A673 (cell line): ENCODE results near the gene CPOX. TPM values are rescaled to one million over a fixed set of nuclear protein-coding genes. Genes with fewer than 3 reads are reported as not detected.

Experiments used
- BruUV-seq: library from RNA; stranded (reverse); fragments of 400-500 nt; replicated peaks from 2 replicates; lab custom pipeline; 2021; lab: Mats Ljungman, UMichigan
- CTCF ChIA-PET: fragments of 300-600 bp; sonication (Branson Sonifier 250); formaldehyde crosslinking; loops from one replicate; lab custom pipeline; 2022; ENCODE audit warnings: antibody characterized with exemption; lab: Charles Lee
- POLR2A ChIA-PET: fragments of 300-600 bp; sonication (Branson Sonifier 250); formaldehyde crosslinking; loops from one replicate; lab custom pipeline; 2022; ENCODE audit warnings: antibody characterized with exemption; ENCODE audit not compliant: low non-redundant PET; lab: Charles Lee
- DNase-seq: peaks from one replicate; pipeline ENCODE4 v3.0.0-alpha.2; 2015; ENCODE audit warnings: low spot score
- H3K27ac ChIP-seq: fragments of 200-600 bp; sonication (generic); 2 replicates; pipeline ENCODE4 v1.5.1; 2016; ENCODE audit warnings: mixed run types, low read depth, mild to moderate bottlenecking, mixed read lengths, antibody characterized with exemption, low read length; ENCODE audit not compliant: poor library complexity, severe bottlenecking
- H3K27me3 ChIP-seq: fragments of 200-600 bp; sonication (generic); replicated peaks from 2 replicates; pipeline ENCODE4 v1.6.1; 2017; ENCODE audit warnings: mixed run types, low read depth, mild to moderate bottlenecking, mixed read lengths, antibody characterized with exemption, low read length; ENCODE audit not compliant: insufficient read depth, poor library complexity
- H3K36me3 ChIP-seq: fragments of 200-600 bp; sonication (generic); 2 replicates; pipeline ENCODE4 v1.6.1; 2016; ENCODE audit warnings: mixed run types, mild to moderate bottlenecking, mixed read lengths, antibody characterized with exemption, low read length; ENCODE audit not compliant: insufficient read depth, poor library complexity, severe bottlenecking
- H3K4me1 ChIP-seq: fragments of 200-600 bp; sonication (generic); 2 replicates; pipeline ENCODE4 v1.6.1; 2017; ENCODE audit warnings: mixed run types, mild to moderate bottlenecking, mixed read lengths, antibody characterized with exemption, low read length; ENCODE audit not compliant: insufficient read depth, poor library complexity, severe bottlenecking
- H3K4me3 ChIP-seq: fragments of 200-600 bp; sonication (generic); 2 replicates; pipeline ENCODE4 v1.5.1; 2016; ENCODE audit warnings: low read depth, mixed run types, mild to moderate bottlenecking, mixed read lengths, low read length; ENCODE audit not compliant: poor library complexity, severe bottlenecking
- H3K9me3 ChIP-seq: fragments of 200-600 bp; sonication (generic); 2 replicates; pipeline ENCODE4 v1.6.1; 2016; ENCODE audit warnings: mixed run types, low read depth, mild to moderate bottlenecking, mixed read lengths, antibody characterized with exemption, low read length; ENCODE audit not compliant: poor library complexity, severe bottlenecking
- CTCF ChIP-seq: fragments of 300-800, 200-600 bp; sonication (generic); conservative IDR thresholded peaks from 2 replicates; pipeline ENCODE4 v1.5.1; 2017; ENCODE audit warnings: low read depth, mild to moderate bottlenecking, antibody characterized with exemption, low read length, moderate library complexity, mixed read lengths
- EZH2 ChIP-seq: fragments of 200-600 bp; sonication (generic); IDR thresholded peaks from 2 replicates; pipeline ENCODE4 v1.6.1; 2017; ENCODE audit warnings: borderline replicate concordance, low read depth, mild to moderate bottlenecking, mixed read lengths, antibody characterized with exemption, low read length; ENCODE audit not compliant: poor library complexity, severe bottlenecking
- intact Hi-C: fragments of 100-400 bp; cut with micrococcal nuclease; formaldehyde crosslinking; loops from one replicate; pipeline ENCODE4 v1.10.0; 2022; ENCODE audit not compliant: unreplicated experiment
- total RNA-seq: library from RNA; stranded (reverse); gene quantifications from 2 replicates; pipeline ENCODE4 v1.2.3, GENCODE V29; 2021

CPOX gene
- total RNA-seq, 1 experiment from 2014 or later, result 27.7 TPM

- TF ChIP-seq CTCF (no peak), EZH2 (no peak)
- no peaks in the 10 kb centered on the region for H3K9me3 ChIP-seq
- peaks cover 51% of the 10 kb centered on the region for H3K27me3 ChIP-seq
- intact Hi-C loops, result no loop called here
- CTCF ChIA-PET, result interaction anchor here (0.6 kb wide), 1 partner anchor 209 kb away, joined by 3 read pairs; no protein-coding TSS in a partner anchor
- no peak overlapping the region for H3K27ac ChIP-seq
- no TSS peak for BruUV-seq
- no peak for DNase-seq
- POLR2A ChIA-PET, result no interaction called here
- no peaks in the 10 kb centered on the region for H3K36me3 ChIP-seq
- no peak overlapping the region for H3K4me3 ChIP-seq
- no peaks in the 10 kb centered on the region for H3K4me1 ChIP-seq
Measured at GRCh38 chr3:98545940-98546339, 47.5 kb downstream of the CPOX start.

DNA sequence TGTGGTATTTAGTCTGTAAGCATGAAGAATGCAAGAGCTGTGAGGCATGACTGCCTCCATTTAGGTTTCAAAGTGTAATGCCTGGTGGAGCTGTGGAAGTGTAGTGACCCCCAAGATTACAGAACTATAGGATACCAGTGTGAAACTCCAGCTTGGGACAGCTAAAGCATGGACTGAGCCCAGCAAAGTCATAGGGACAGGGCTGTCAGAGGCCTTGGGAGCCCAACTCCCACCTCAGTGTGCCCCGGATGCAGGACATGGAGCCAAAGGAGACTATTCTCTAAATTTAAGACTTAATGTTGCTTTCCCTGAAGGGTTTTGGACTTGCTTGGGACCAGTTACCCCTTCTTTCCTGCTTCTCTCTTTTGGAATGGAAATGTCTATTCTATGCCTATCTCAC lies 50.8 kb downstream of the CPOX start:
- Histone ChIP-seq H3K27ac (no peak overlapping the region), H3K9me3 (no peaks in the 10 kb centered on the region), H3K4me1 (no peaks in the 10 kb centered on the region), H3K4me3 (no peak overlapping the region), H3K27me3 (peaks cover 25% of the 10 kb centered on the region), H3K36me3 (no peaks in the 10 kb centered on the region)
- BruUV-seq, result no TSS peak
- ChIA-PET CTCF (no interaction called here), POLR2A (no interaction called here)
- TF ChIP-seq EZH2 (no peak), CTCF (no peak)
- no peak for DNase-seq
- intact Hi-C loops, result no loop called here

DNA sequence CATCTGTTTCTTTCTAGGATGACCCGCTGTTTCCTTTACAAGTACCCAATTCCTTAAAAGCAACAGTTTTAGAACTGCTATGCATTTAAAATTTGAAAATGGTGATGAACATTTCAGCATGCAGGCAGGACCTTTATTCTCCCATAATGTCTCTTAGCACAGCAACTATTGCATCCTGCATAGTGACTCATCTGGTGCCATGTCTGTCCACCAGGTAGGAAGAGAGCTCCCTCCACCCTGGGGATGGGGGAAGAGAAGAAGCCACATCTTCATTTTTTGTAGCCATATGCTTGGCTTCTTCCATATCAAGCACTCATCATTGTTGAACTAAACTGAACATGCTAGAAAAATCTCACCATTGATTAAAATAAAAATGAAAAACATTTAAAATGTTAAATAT lies 51.7 kb downstream of the CPOX start:
- ChIA-PET CTCF (no interaction called here), POLR2A (no interaction called here)
- H3K36me3 ChIP-seq, result no peaks in the 10 kb centered on the region
- no peak overlapping the region for H3K4me3 ChIP-seq
- no peaks in the 10 kb centered on the region for H3K4me1 ChIP-seq
- intact Hi-C loops, result no loop called here
- BruUV-seq, result no TSS peak
- peaks cover 22% of the 10 kb centered on the region for H3K27me3 ChIP-seq
- TF ChIP-seq CTCF, result no peak
- TF ChIP-seq EZH2, result no peak
- H3K27ac ChIP-seq, result no peak overlapping the region
- no peaks in the 10 kb centered on the region for H3K9me3 ChIP-seq
- no peak for DNase-seq
